Activated CD8-positive, alpha-beta T cell treated with anti-CD3 and anti-CD28 coated beads for 36 hours (primary cell): ENCODE results near the gene HOXA10. TPM values are rescaled to one million over a fixed set of nuclear protein-coding genes. Genes with fewer than 3 reads are reported as not detected.

ENCODE experiments used
- ATAC-seq: fragments of 200-7000 bp; cut with Tn5 transposase; one replicate; pipeline ENCODE4 v1.10.0; 2021; ENCODE audit warnings: mild to moderate bottlenecking, moderate library complexity
- CTCF ChIA-PET: fragments of 350-600 bp; sonication (Branson Sonifier 250); formaldehyde crosslinking; loops from one replicate; lab custom pipeline; 2021; ENCODE audit warnings: antibody characterized with exemption; lab: Charles Lee
- POLR2A ChIA-PET: fragments of 350-600 bp; sonication (Branson Sonifier 250); formaldehyde crosslinking; loops from one replicate; lab custom pipeline; 2021; ENCODE audit warnings: antibody characterized with exemption; lab: Charles Lee
- DNase-seq: peaks from one replicate; pipeline ENCODE4 v3.0.0-alpha.2; 2020
- H3K27ac Mint-ChIP-seq: one replicate; pipeline ENCODE4 v1.8.0; 2021; ENCODE audit warnings: mild to moderate bottlenecking, mixed read lengths
- H3K27me3 Mint-ChIP-seq: one replicate; pipeline ENCODE4 v1.8.0; 2021; ENCODE audit warnings: mixed read lengths
- H3K36me3 Mint-ChIP-seq: one replicate; pipeline ENCODE4 v1.8.0; 2021; ENCODE audit warnings: low read depth, mixed read lengths
- H3K4me1 Mint-ChIP-seq: one replicate; pipeline ENCODE4 v1.8.0; 2021; ENCODE audit warnings: low read depth, mixed read lengths
- H3K4me3 Mint-ChIP-seq: one replicate; pipeline ENCODE4 v1.8.0; 2021; ENCODE audit warnings: mild to moderate bottlenecking, moderate library complexity, mixed read lengths
- H3K9me3 Mint-ChIP-seq: one replicate; pipeline ENCODE4 v1.8.0; 2021; ENCODE audit warnings: mixed read lengths
- CTCF ChIP-seq: fragments of 200-600 bp; IDR thresholded peaks from one replicate; pipeline ENCODE4 v1.8.0; 2022; ENCODE audit warnings: antibody characterized with exemption, mild to moderate bottlenecking
- intact Hi-C: fragments of 100-400 bp; cut with micrococcal nuclease; formaldehyde crosslinking; loops from one replicate; pipeline ENCODE4 v1.10.0; 2022
- microRNA-seq: library from miRNA; unstranded; fragments of <30 nt; microRNA quantifications from one replicate; pipeline ENCODE4 v1.2.0, GENCODE V29; 2022; ENCODE audit warnings: borderline microRNAs expressed, borderline replicate concordance
- total RNA-seq, 2 experiments: library from RNA; stranded (reverse); gene quantifications; one replicate each; pipeline ENCODE4 v1.2.3, GENCODE V29; 2021

Gene HOXA10
- total RNA-seq, 2 experiments from 2014 or later, result not detected

DNA sequence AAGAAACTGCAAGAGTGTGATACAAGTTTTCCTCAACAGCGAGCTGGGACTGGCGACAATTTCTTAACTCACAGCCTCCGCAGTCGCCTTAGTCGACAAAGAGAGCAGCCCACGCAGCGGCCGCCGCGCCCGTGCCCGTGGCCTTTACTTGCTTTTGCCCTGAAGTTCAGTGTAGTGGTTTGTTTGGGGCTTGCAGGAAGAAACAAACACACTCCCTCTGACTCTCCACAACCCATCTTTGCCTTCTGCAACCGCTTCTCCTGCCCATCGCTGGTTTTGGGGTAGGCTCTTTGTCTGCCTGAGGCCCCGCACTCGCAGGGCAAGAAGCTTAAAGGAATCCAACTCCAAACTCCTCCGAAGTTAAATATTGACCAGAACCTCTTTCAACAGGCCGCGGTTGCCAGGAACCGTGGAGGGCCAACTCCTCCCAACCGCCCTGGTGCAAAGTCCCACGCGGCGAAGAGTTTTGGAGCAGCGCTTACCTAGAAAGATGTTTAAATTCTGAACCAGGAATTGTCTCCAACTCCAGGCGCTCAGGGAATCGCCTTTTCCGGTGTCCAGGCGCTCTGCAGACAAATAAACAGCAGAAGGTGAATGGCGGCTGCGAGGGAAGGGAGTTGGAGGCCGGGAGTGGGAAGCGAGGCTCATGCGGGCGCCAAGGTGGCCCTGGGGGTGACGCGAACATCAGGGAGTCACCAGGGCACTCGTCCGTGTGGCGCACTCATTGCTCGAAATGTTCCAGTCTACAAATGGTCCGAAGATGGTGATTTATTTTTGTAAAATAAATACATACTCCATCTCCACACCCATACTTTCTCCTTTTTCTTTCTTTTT is 51.8 kb downstream of the HOXA10 start:
- Mint-ChIP-seq H3K27me3 (peaks cover 8% of the 10 kb centered on the region), H3K4me3 (no peak overlapping the region), H3K36me3 (no peaks in the 10 kb centered on the region), H3K27ac (no peak overlapping the region), H3K4me1 (no peaks in the 10 kb centered on the region), H3K9me3 (no peaks in the 10 kb centered on the region)
- POLR2A ChIA-PET, result interaction anchor here (0.6 kb wide), 1 partner anchor 13 kb away, joined by 3 read pairs; no protein-coding TSS in a partner anchor
- intact Hi-C loops, result no loop called here
- DNase-seq (no peak), ATAC-seq (no peak)
- TF ChIP-seq CTCF, result no peak
- CTCF ChIA-PET, result no interaction called here

GRCh38 chr7:27121684-27122076 is 52.4 kb downstream of the HOXA10 start:
- no peak for ATAC-seq

More at GRCh38 chr7:27121684-27122076, 52.4 kb downstream of the HOXA10 start:
- Mint-ChIP-seq H3K9me3 (no peaks in the 10 kb centered on the region), H3K36me3 (no peaks in the 10 kb centered on the region), H3K4me3 (no peak overlapping the region), H3K27me3 (peaks cover 7% of the 10 kb centered on the region), H3K27ac (no peak overlapping the region), H3K4me1 (no peaks in the 10 kb centered on the region)
- ChIA-PET CTCF (no interaction called here), POLR2A (interaction anchor here (0.6 kb wide), 1 partner anchor 14 kb away, joined by 3 read pairs; no protein-coding TSS in a partner anchor)
- no peak for DNase-seq
- intact Hi-C loops, result no loop called here
- TF ChIP-seq CTCF, result no peak

Small RNA genes within 50 kb of the gene (microRNA-seq; reads per million reads assigned to microRNA genes)
- gene MIR196B, result not detected

Other genes starting within 250 kb of the HOXA10 start
- under 1 TPM; 0.25 TPM for gene HOXA1, start 78.3 kb downstream of the HOXA10 start, total RNA-seq
- not detected for gene HOXA2, start 71.6 kb downstream of the HOXA10 start, total RNA-seq
- gene HOXA4, start 43.6 kb downstream of the HOXA10 start, total RNA-seq, result under 1 TPM in 1 of 2 experiments, not detected in 1; 0.25 TPM
- gene HOXA5, start 30.6 kb downstream of the HOXA10 start, total RNA-seq, result not detected
- not detected for gene HOXA6, start 26.5 kb downstream of the HOXA10 start, total RNA-seq
- not detected for gene HOXA3, start 21.7 kb downstream of the HOXA10 start, total RNA-seq
- gene HOXA7, start 17.6 kb downstream of the HOXA10 start, total RNA-seq, result not detected
- not detected for gene HOXA9, start 8.8 kb downstream of the HOXA10 start, total RNA-seq
- gene HOXA11, start 10.9 kb upstream of the HOXA10 start, total RNA-seq, result under 1 TPM; 0.13 to 0.18 TPM
- gene HOXA13, start 25.8 kb upstream of the HOXA10 start, total RNA-seq, result not detected
- not detected for gene EVX1, start 68.5 kb upstream of the HOXA10 start, total RNA-seq